CD4-positive, alpha-beta T cell treated with Interleukin-17A for 4 hours (primary cell): ENCODE measurements around the gene PSTPIP2.
A peak's percentile ranks its signal among the peaks of the same experiment; 100 is the strongest.
"Not testable (repeated sequence)": the region's sequence is repeated elsewhere in the genome, so short reads cannot be mapped to it uniquely, and the experiment has no call there.

Source experiments
- DNase-seq: peaks from one replicate; pipeline ENCODE4 v3.0.0-alpha.2; 2020; ENCODE audit warnings: mixed read lengths

The PSTPIP2 gene

GRCh38 chr18:46068763-46069162 is 3.3 kb downstream of the PSTPIP2 start:
- no peak for DNase-seq

- no peak for DNase-seq
Measured at GRCh38 chr18:46067438-46068007, 4.5 kb downstream of the PSTPIP2 start.

- no peak for DNase-seq
Measured at GRCh38 chr18:46062781-46063180, 9.3 kb downstream of the PSTPIP2 start.

- no peak for DNase-seq
Measured at GRCh38 chr18:46061796-46062195, 10.3 kb downstream of the PSTPIP2 start.

- no peak for DNase-seq
Measured at GRCh38 chr18:46061387-46061786, 10.7 kb downstream of the PSTPIP2 start.

GRCh38 chr18:46060359-46060841 is 11.7 kb downstream of the PSTPIP2 start:
- no peak for DNase-seq

- DNase-seq: no peak
Measured at GRCh38 chr18:46055838-46056230, 16.2 kb downstream of the PSTPIP2 start.

GRCh38 chr18:46054956-46055837 is 16.9 kb downstream of the PSTPIP2 start:
- peak; percentile 27 for DNase-seq

GRCh38 chr18:46053368-46054095 is 18.5 kb downstream of the PSTPIP2 start:
- DNase-seq: no peak

- DNase-seq: no peak
Measured at GRCh38 chr18:46051731-46052461, 20.2 kb downstream of the PSTPIP2 start.

GRCh38 chr18:46050268-46050667 is 21.8 kb downstream of the PSTPIP2 start:
- no peak for DNase-seq

GRCh38 chr18:46048641-46049040 is 23.4 kb downstream of the PSTPIP2 start:
- no peak for DNase-seq

GRCh38 chr18:46047369-46047768 is 24.7 kb downstream of the PSTPIP2 start:
- DNase-seq: not testable (repeated sequence)

GRCh38 chr18:46046688-46047087 is 25.4 kb downstream of the PSTPIP2 start:
- DNase-seq: no peak

- DNase-seq: no peak
Measured at GRCh38 chr18:46046126-46046525, 25.9 kb downstream of the PSTPIP2 start.

GRCh38 chr18:46042571-46043123 is 29.4 kb downstream of the PSTPIP2 start:
- no peak for DNase-seq

GRCh38 chr18:46040747-46041104 is 31.3 kb downstream of the PSTPIP2 start:
- no peak for DNase-seq

GRCh38 chr18:46040033-46040746 is 31.9 kb downstream of the PSTPIP2 start:
- DNase-seq: no peak

GRCh38 chr18:46037512-46038305 is 34.4 kb downstream of the PSTPIP2 start:
- DNase-seq: no peak

- no peak for DNase-seq
Measured at GRCh38 chr18:46035696-46036680, 36.1 kb downstream of the PSTPIP2 start.
